ENCODE measurements around the gene LTBP2.

The LTBP2 gene

GRCh38 chr14:74637178-74637550, 25.1 kb upstream of the LTBP2 start:
- no peak for DNase-seq

- DNase-seq: no peak
Measured at GRCh38 chr14:74636424-74637177, 24.6 kb upstream of the LTBP2 start.

GRCh38 chr14:74635847-74636246, 23.8 kb upstream of the LTBP2 start:
- no peak for DNase-seq

GRCh38 chr14:74634964-74635363, 22.9 kb upstream of the LTBP2 start:
- no peak for DNase-seq

- DNase-seq: no peak
Measured at GRCh38 chr14:74634481-74634880, 22.4 kb upstream of the LTBP2 start.

- DNase-seq: no peak
Measured at GRCh38 chr14:74630881-74631690, 19.0 kb upstream of the LTBP2 start.

GRCh38 chr14:74628418-74628817, 16.4 kb upstream of the LTBP2 start:
- no peak for DNase-seq

- DNase-seq: no peak
Measured at GRCh38 chr14:74627076-74627475, 15.0 kb upstream of the LTBP2 start.

- DNase-seq: no peak
Measured at GRCh38 chr14:74622257-74622656, 10.2 kb upstream of the LTBP2 start.

- DNase-seq: no peak
Measured at GRCh38 chr14:74621556-74621955, 9.5 kb upstream of the LTBP2 start.

GRCh38 chr14:74620923-74621322, 8.9 kb upstream of the LTBP2 start:
- DNase-seq: no peak

GRCh38 chr14:74620497-74620921, 8.5 kb upstream of the LTBP2 start:
- no peak for DNase-seq

- DNase-seq: no peak
Measured at GRCh38 chr14:74619672-74620131, 7.7 kb upstream of the LTBP2 start.

GRCh38 chr14:74618078-74618952, 6.3 kb upstream of the LTBP2 start:
- no peak for DNase-seq

- DNase-seq: no peak
Measured at GRCh38 chr14:74616996-74617700, 5.1 kb upstream of the LTBP2 start.

- no peak for DNase-seq
Measured at GRCh38 chr14:74616507-74616906, 4.5 kb upstream of the LTBP2 start.

- no peak for DNase-seq
Measured at GRCh38 chr14:74615735-74616134, 3.7 kb upstream of the LTBP2 start.

- DNase-seq: no peak
Measured at GRCh38 chr14:74614508-74615495, 2.8 kb upstream of the LTBP2 start.

GRCh38 chr14:74613211-74613914, 1.3 kb upstream of the LTBP2 start:
- DNase-seq: no peak

- peak; percentile 31 for DNase-seq
Measured at GRCh38 chr14:74612350-74613021, 449 bp upstream of the LTBP2 start.
